Liver (tissue), 9 donors: ENCODE results near the gene ABHD14A. TPM values are rescaled to one million over a fixed set of nuclear protein-coding genes. Genes with fewer than 3 reads are reported as not detected.

ENCODE experiments used
- DNase-seq: peaks from one replicate; pipeline ENCODE4 v3.0.0-alpha.2; 2017; ENCODE audit warnings: low spot score
- H3K27ac ChIP-seq, 2 donors: one replicate each; pipeline ENCODE4 v1.7.0; 2013; ENCODE audit warnings: inconsistent platforms in 2 of 2, low read length in 2 of 2, control low read depth in 1 of 2, low read depth in 1 of 2, mild to moderate bottlenecking in 1 of 2
- H3K27me3 ChIP-seq, 4 donors: one replicate each; pipeline versions ENCODE4 v1.6.1 to v1.7.0; 2013; ENCODE audit warnings: low read length in 3 of 4, inconsistent platforms in 1 of 4, mild to moderate bottlenecking in 1 of 4, moderate library complexity in 1 of 4; ENCODE audit not compliant: control insufficient read depth in 4 of 4, insufficient read depth in 4 of 4
- H3K36me3 ChIP-seq, 4 donors: one replicate each; pipeline versions ENCODE4 v1.6.1 to v1.7.0; 2013; ENCODE audit warnings: low read length in 3 of 4, mild to moderate bottlenecking in 3 of 4, low read depth in 1 of 4, moderate library complexity in 1 of 4; ENCODE audit not compliant: control insufficient read depth in 4 of 4, insufficient read depth in 3 of 4
- H3K4me1 ChIP-seq, 4 donors: one replicate each; pipeline versions ENCODE4 v1.6.1 to v1.7.0; 2013; ENCODE audit warnings: low read length in 3 of 4, mild to moderate bottlenecking in 3 of 4, moderate library complexity in 1 of 4; ENCODE audit not compliant: control insufficient read depth in 4 of 4, insufficient read depth in 4 of 4
- H3K4me3 ChIP-seq, 3 donors: one replicate each; pipeline versions ENCODE4 v1.6.1 to v1.7.0; 2013; ENCODE audit warnings: low read length in 3 of 3, control low read depth in 1 of 3, low read depth in 1 of 3, mild to moderate bottlenecking in 1 of 3
- H3K9ac ChIP-seq, 2 donors: one replicate each; pipeline ENCODE4 v1.7.0; 2013; ENCODE audit warnings: low read length in 2 of 2, mild to moderate bottlenecking in 2 of 2, moderate library complexity in 2 of 2, control low read depth in 1 of 2, low read depth in 1 of 2
- H3K9me3 ChIP-seq, 4 donors: one replicate each; pipeline versions ENCODE4 v1.6.1 to v1.7.0; 2013; ENCODE audit warnings: low read length in 3 of 4; ENCODE audit not compliant: control insufficient read depth in 4 of 4
- ATF3 ChIP-seq: IDR thresholded peaks from 2 replicates; pipeline ENCODE4 v1.6.1; 2016; ENCODE audit warnings: antibody characterized with exemption
- CTCF ChIP-seq: fragments of 150-350 bp; IDR thresholded peaks from 2 replicates; pipeline ENCODE4 v1.5.1; 2017; ENCODE audit warnings: improper control_type of control experiment, low read depth, low read length; ENCODE audit not compliant: missing input control
- EGR1 ChIP-seq, 2 donors: IDR thresholded peaks; 2 replicates each; pipeline ENCODE4 v1.6.1; 2016 to 2018; ENCODE audit warnings: antibody characterized with exemption in 2 of 2, low read depth in 2 of 2
- FOXA1 ChIP-seq: IDR thresholded peaks from 2 replicates; pipeline ENCODE4 v1.6.1; 2016; ENCODE audit warnings: antibody characterized with exemption
- GABPA ChIP-seq, 2 donors: IDR thresholded peaks in 1 of 2; conservative IDR thresholded peaks in 1 of 2; 2 replicates each; pipeline ENCODE4 v1.6.1; 2016; ENCODE audit warnings: antibody characterized with exemption in 2 of 2, mild to moderate bottlenecking in 1 of 2, moderate library complexity in 1 of 2
- HNF4A ChIP-seq, 2 donors: conservative IDR thresholded peaks; 2 replicates each; pipeline ENCODE4 v1.6.1; 2016; ENCODE audit warnings: antibody characterized with exemption in 2 of 2, mild to moderate bottlenecking in 2 of 2
- JUND ChIP-seq, 2 donors: IDR thresholded peaks; 2 replicates each; pipeline ENCODE4 v1.6.1; 2016; ENCODE audit warnings: antibody characterized with exemption in 2 of 2
- MAX ChIP-seq: IDR thresholded peaks from 2 replicates; pipeline ENCODE4 v1.6.1; 2016; ENCODE audit warnings: antibody characterized with exemption
- NR2F2 ChIP-seq: IDR thresholded peaks from 2 replicates; pipeline ENCODE4 v1.6.1; 2016; ENCODE audit warnings: antibody characterized with exemption
- RAD21 ChIP-seq, 2 donors: IDR thresholded peaks; 2 replicates each; pipeline ENCODE4 v1.6.1; 2016; ENCODE audit warnings: antibody characterized with exemption in 2 of 2, mild to moderate bottlenecking in 2 of 2
- RXRA ChIP-seq, 2 donors: IDR thresholded peaks; 2 replicates each; pipeline ENCODE4 v1.6.1; 2017 to 2018; ENCODE audit warnings: antibody characterized with exemption in 2 of 2, mild to moderate bottlenecking in 1 of 2
- SP1 ChIP-seq: IDR thresholded peaks from 2 replicates; pipeline ENCODE4 v1.6.1; 2018; ENCODE audit warnings: antibody characterized with exemption, mild to moderate bottlenecking
- TAF1 ChIP-seq: conservative IDR thresholded peaks from 2 replicates; pipeline ENCODE4 v1.6.1; 2016; ENCODE audit warnings: antibody characterized with exemption, mild to moderate bottlenecking
- YY1 ChIP-seq: IDR thresholded peaks from 2 replicates; pipeline ENCODE4 v1.6.1; 2016; ENCODE audit warnings: antibody characterized with exemption, mild to moderate bottlenecking
- WGBS: extraction: QIAGEN DNeasy Blood & Tissue Kit; methylation state at CpG from one replicate; pipeline ENCODE4 v1.1.7; 2013; 5-methylcytosine and 5-hydroxymethylcytosine counted together
- polyA plus RNA-seq, 2 donors: library from polyadenylated mRNA; stranded (reverse) in 1 of 2; unstranded in 1 of 2; fragments of 200-250 nt in 1 of 2; fragments of >200 nt in 1 of 2; fragmentation: Nextera tagmentation in 1 of 2; extraction: Ambion mirVana in 1 of 2; gene quantifications; one replicate each; pipeline versions ENCODE4 v1.2.1 to v1.2.3, GENCODE V29; 2013 to 2015
- total RNA-seq, 2 donors: library from RNA; depleted of rRNA; stranded (reverse); fragments of >200 nt; gene quantifications; one replicate each; pipeline ENCODE4 v1.2.3, GENCODE V29; 2014
- TF ChIP-seq, protein P1 (sequence below): IDR thresholded peaks from 2 replicates; pipeline ENCODE4 v1.6.1; 2016; ENCODE audit warnings: antibody characterized with exemption, mild to moderate bottlenecking
- donor health status: healthy.
- donor health status: healthy.
- donor health status: healthy.
- donor health status: healthy.
- donor health status: healthy.

The ABHD14A gene
- total and polyA plus RNA-seq, 4 donors = 8.2 to 19.9 (median 13.4) TPM

GRCh38 chr3:52018319-52019000 is 43.6 kb downstream of the ABHD14A start:
- H3K36me3 ChIP-seq = no peaks in the 10 kb centered on the region
- H3K27ac ChIP-seq = no peak overlapping the region
- H3K9ac ChIP-seq = no peak overlapping the region
- no peak overlapping the region for H3K4me3 ChIP-seq
- no peak for DNase-seq
- TF ChIP-seq NR2F2 = no peak
- no peak for TF ChIP-seq TAF1
- TF ChIP-seq, protein P1, sequence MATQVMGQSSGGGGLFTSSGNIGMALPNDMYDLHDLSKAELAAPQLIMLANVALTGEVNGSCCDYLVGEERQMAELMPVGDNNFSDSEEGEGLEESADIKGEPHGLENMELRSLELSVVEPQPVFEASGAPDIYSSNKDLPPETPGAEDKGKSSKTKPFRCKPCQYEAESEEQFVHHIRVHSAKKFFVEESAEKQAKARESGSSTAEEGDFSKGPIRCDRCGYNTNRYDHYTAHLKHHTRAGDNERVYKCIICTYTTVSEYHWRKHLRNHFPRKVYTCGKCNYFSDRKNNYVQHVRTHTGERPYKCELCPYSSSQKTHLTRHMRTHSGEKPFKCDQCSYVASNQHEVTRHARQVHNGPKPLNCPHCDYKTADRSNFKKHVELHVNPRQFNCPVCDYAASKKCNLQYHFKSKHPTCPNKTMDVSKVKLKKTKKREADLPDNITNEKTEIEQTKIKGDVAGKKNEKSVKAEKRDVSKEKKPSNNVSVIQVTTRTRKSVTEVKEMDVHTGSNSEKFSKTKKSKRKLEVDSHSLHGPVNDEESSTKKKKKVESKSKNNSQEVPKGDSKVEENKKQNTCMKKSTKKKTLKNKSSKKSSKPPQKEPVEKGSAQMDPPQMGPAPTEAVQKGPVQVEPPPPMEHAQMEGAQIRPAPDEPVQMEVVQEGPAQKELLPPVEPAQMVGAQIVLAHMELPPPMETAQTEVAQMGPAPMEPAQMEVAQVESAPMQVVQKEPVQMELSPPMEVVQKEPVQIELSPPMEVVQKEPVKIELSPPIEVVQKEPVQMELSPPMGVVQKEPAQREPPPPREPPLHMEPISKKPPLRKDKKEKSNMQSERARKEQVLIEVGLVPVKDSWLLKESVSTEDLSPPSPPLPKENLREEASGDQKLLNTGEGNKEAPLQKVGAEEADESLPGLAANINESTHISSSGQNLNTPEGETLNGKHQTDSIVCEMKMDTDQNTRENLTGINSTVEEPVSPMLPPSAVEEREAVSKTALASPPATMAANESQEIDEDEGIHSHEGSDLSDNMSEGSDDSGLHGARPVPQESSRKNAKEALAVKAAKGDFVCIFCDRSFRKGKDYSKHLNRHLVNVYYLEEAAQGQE = no peak
- no peak for TF ChIP-seq JUND (IDR thresholded peaks at IDR 0.05)
- no peak for TF ChIP-seq ATF3
- no peak for TF ChIP-seq HNF4A (conservative IDR thresholded peaks at IDR 0.05)
- H3K4me1 ChIP-seq = peaks cover 0 to 3% (median 0%) of the 10 kb centered on the region in 4 donors
- WGBS = 88% methylated on average over 21 of the region's 21 CpGs
- H3K27me3 ChIP-seq = no peaks in the 10 kb centered on the region
- H3K9me3 ChIP-seq = no peaks in the 10 kb centered on the region

GRCh38 chr3:52019352-52020080 is 44.7 kb downstream of the ABHD14A start:
- Histone ChIP-seq H3K9ac (no peak overlapping the region), H3K4me3 (no peak overlapping the region), H3K27ac (no peak overlapping the region), H3K9me3 (no peaks in the 10 kb centered on the region), H3K36me3 (no peaks in the 10 kb centered on the region), H3K27me3 (no peaks in the 10 kb centered on the region), H3K4me1 (peaks cover 0 to 3% (median 0%) of the 10 kb centered on the region in 4 donors)
- TF ChIP-seq SP1 = peak; percentile 37
- TF ChIP-seq TAF1 = no peak
- TF ChIP-seq NR2F2 = peak; percentile 91
- no peak for TF ChIP-seq YY1
- TF ChIP-seq FOXA1 = no peak
- TF ChIP-seq EGR1 (IDR thresholded peaks at IDR 0.05; ENCODE audit: low read depth in 2 of 2) = no peak
- TF ChIP-seq RXRA (IDR thresholded peaks at IDR 0.05) = peak in 1 of 2 donors; percentile 12
- no peak for TF ChIP-seq MAX
- TF ChIP-seq JUND (IDR thresholded peaks at IDR 0.05) = no peak
- no peak for TF ChIP-seq RAD21 (IDR thresholded peaks at IDR 0.05)
- TF ChIP-seq CTCF = no peak
- no peak for TF ChIP-seq GABPA (IDR thresholded peaks at IDR 0.05 in 1 of 2, conservative IDR thresholded peaks at IDR 0.05 in 1 of 2)
- no peak for DNase-seq
- WGBS = 87% methylated on average over 17 of the region's 17 CpGs
